WTC11 (cell line): ENCODE results near the gene KIAA1671.

Experiments used
- AFF4 ChIP-seq: sonication (generic); formaldehyde crosslinking; IDR thresholded peaks from 2 replicates; pipeline ENCODE4 v1.8.1; 2023; ENCODE audit warnings: mild to moderate bottlenecking, missing genetic modification reagents, borderline replicate concordance
- ATF6 ChIP-seq: sonication (generic); formaldehyde crosslinking; IDR thresholded peaks from 2 replicates; pipeline ENCODE4 v1.8.1; 2023; ENCODE audit warnings: mild to moderate bottlenecking, missing genetic modification reagents
- CTCF ChIP-seq: fragments of 200-600 bp; IDR thresholded peaks from 2 replicates; pipeline ENCODE4 v1.8.0; 2022; ENCODE audit warnings: antibody characterized with exemption
- E2F1 ChIP-seq: sonication (generic); formaldehyde crosslinking; IDR thresholded peaks from 2 replicates; pipeline ENCODE4 v1.8.0; 2022; ENCODE audit warnings: mild to moderate bottlenecking, missing genetic modification reagents
- ELF4 ChIP-seq: sonication (generic); formaldehyde crosslinking; IDR thresholded peaks from 2 replicates; pipeline ENCODE4 v1.8.1; 2022; ENCODE audit warnings: low read depth, mild to moderate bottlenecking, moderate library complexity, missing genetic modification reagents
- NFATC4 ChIP-seq: fragments of 250-450 bp; sonication (Bioruptor Pico); IDR thresholded peaks from 2 replicates; pipeline ENCODE4 v1.9.0; 2021; ENCODE audit warnings: mild to moderate bottlenecking
- PREB ChIP-seq: sonication (generic); formaldehyde crosslinking; IDR thresholded peaks from 2 replicates; pipeline ENCODE4 v1.8.1; 2022; ENCODE audit warnings: mild to moderate bottlenecking, missing genetic modification reagents, moderate library complexity, borderline replicate concordance
- RELA ChIP-seq: sonication (generic); formaldehyde crosslinking; IDR thresholded peaks from 2 replicates; pipeline ENCODE4 v1.8.1; 2022; ENCODE audit warnings: missing genetic modification reagents, mild to moderate bottlenecking, borderline replicate concordance
- ZNF317 ChIP-seq: sonication (generic); formaldehyde crosslinking; IDR thresholded peaks from 2 replicates; pipeline ENCODE4 v1.8.1; 2023; ENCODE audit warnings: low read depth, mild to moderate bottlenecking, moderate library complexity, missing genetic modification reagents, borderline replicate concordance

GRCh38 chr22:25183949-25184619, 231.6 kb downstream of the KIAA1671 start:
- TF ChIP-seq CTCF: no peak
- TF ChIP-seq RELA (CRISPR knock-in tag): no peak
- TF ChIP-seq NFATC4 (CRISPR knock-in tag): no peak
- TF ChIP-seq AFF4 (CRISPR knock-in tag): no peak
- no peak for TF ChIP-seq ELF4 (CRISPR knock-in tag)
- no peak for TF ChIP-seq ZNF317 (CRISPR knock-in tag)
- TF ChIP-seq E2F1 (CRISPR knock-in tag): no peak
- no peak for TF ChIP-seq ATF6
- TF ChIP-seq PREB (CRISPR knock-in tag): no peak
